Middle frontal gyrus (tissue), 1 donor: ENCODE results near the gene TSPEAR.

Source experiments
- DNase-seq: peaks from one replicate; pipeline ENCODE4 v3.0.0-alpha.2; 2015; ENCODE audit warnings: low spot score; ENCODE audit errors: extremely low spot score

Gene TSPEAR

DNA sequence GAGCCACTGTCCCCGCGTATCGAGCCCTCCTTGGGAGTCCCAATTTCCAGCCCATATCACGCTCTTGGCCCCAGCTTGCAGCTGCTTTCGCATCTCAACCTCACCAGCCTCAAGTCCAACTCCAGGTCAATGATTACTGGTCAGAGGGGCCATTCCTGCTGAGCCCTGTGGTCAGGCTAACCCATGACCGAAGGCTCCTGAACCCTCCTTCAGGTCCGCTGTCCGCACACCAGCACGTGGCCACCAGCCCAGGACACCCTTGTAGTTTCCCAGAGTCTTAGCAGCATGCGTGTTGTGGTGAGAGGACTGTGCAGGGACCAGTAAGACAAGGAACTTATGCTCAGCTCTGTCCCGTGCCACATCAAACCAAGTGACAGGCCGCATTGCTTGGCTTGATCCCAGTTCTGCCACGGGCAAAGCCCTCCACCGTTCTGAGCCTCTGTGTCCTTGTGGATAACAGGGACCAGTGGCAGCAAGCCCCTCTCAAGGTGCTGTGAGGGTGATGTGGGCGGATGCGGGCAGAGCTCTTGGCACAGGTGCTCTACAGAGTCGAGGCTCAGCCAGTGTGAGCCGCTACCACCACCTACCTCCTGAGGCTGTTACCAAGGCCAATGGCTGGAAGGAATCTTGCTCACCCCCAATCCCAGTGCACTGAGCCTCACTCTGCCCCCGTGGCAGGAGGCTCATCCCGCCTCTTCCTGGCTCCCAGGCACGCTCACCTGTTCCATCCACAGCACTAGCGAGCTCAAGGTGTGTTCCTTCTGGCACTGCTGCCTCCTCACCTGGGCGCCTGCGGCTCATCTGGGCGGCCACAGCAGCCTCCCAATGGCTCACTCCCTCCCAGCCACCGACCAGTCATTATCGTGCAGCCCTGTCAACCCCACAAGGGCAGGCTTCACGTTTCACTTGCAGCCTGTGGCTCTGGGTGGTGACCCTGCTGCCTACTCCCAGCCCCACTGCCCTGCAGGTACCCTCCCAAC lies 191.7 kb downstream of the TSPEAR start:
- DNase-seq: no peak

GRCh38 chr21:44518686-44519085 lies 192.7 kb downstream of the TSPEAR start:
- no peak for DNase-seq

- no peak for DNase-seq
Measured at GRCh38 chr21:44517175-44517899, 194.0 kb downstream of the TSPEAR start.

DNA sequence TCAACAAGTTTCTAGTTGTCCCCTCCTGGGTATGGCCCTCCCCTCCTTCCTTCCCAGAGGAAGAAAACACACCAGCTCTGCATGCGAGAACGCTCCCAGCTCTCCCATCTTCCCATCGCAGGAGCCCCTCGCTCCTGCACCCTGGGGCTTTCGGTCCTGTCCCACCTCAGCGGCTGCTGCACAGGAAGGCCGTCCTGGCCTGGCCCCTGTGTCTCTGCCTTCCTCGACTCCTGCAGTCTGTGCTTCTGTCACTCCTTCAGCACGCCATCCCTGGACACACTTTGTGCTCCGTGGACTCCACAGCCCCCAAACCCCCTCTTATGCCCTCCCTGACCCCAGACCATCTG lies 194.6 kb downstream of the TSPEAR start:
- DNase-seq: no peak

- no peak for DNase-seq
Measured at GRCh38 chr21:44516342-44516741, 195.0 kb downstream of the TSPEAR start.

- no peak for DNase-seq
Measured at GRCh38 chr21:44515359-44516165, 195.8 kb downstream of the TSPEAR start.

GRCh38 chr21:44514746-44515358 lies 196.5 kb downstream of the TSPEAR start:
- no peak for DNase-seq

DNA sequence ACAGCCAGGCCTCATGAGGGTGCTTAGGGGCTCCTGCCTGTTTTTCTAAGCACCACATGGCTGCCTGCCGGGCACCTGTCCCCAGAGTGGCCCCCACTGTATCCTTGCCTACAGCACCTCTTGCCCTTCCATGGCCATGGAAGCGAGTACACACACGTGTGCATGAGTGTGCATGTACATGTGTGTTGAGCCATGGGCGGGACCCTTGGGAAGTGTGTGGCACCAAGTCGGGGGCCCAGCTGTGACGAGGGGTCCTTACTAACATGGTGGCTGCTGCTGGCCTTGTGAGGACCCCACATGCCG lies 197.2 kb downstream of the TSPEAR start:
- no peak for DNase-seq

DNA sequence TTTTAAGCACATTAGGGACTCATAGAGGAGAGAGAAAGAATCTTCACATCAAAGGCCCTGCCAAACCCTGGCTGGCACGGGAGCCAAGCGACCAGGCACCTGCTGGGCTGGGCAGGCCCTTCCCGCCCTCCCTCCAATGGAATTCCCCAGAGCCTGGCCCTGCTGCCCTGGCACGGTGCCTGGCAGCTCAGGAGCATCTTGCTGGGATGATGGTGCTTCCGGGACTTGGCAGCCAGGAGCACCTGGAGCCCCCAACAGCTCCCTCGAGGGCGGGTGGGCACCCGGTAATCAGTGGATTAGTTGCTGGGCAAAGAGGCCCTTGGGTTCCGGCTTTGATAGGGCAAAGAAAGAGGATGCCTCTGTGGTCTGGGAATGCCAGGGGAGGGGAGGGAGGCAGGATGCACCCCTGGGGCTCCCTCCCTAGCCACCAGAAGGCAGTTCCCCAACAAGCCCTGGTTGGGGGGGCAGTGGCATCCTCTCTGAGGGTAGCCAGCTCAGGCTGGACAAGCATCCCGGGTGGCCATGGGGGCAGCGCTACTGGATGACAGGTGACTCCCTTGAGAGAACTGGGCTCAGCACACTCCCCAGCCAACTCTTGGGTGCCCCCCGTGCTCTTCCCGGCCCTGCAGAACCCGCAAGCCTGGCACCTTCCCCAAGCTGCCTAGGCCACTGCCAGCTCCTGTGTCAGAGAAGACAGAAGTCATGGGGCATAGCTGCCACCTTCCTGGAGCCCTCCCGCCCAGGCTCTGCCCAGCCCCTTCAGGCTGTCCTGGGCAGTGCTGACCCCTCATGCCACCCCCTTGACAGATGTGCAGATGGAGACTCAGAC lies 197.8 kb downstream of the TSPEAR start:
- DNase-seq: no peak

- no peak for DNase-seq
Measured at GRCh38 chr21:44512496-44513388, 198.6 kb downstream of the TSPEAR start.

DNA sequence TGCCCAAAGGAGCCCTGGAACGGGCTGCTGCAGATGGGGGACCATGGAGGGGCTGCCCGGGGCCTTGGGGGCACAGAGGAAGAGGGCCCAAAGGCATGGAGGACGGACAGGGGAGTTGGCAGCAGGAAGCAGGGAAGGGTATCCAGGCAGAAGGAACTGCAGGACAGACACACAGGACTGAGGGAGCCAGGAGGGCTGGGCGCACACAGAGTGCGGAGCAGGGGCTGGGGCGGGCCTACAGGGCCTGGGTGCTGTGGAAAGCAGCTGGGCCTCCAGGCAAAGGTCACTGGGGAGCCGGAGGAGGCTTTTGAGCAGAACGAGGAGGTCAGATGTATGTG lies 199.5 kb downstream of the TSPEAR start:
- DNase-seq: no peak

- no peak for DNase-seq
Measured at GRCh38 chr21:44511219-44511937, 200.0 kb downstream of the TSPEAR start.

- DNase-seq: no peak
Measured at GRCh38 chr21:44510508-44511218, 200.7 kb downstream of the TSPEAR start.

DNA sequence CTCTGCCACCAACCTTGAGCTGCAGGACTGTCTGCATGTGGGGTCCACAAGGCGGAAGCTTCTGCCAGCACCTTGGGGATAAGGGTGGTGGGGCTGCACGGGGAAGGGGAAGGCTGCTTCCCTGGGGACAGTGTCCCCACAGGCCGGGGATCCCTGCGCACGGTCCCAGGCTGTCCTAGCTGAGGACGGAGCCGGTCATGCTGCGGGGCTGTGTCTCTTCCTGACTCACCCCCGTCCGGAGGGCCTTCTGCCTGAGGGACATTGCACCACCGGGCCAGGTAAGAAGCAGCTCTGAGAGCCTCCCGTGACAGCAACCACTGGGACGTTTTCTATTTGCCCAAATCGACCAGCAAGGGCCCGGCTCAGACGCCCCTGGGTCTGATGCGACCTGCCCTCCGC lies 201.3 kb downstream of the TSPEAR start:
- DNase-seq: no peak

- DNase-seq: no peak
Measured at GRCh38 chr21:44509539-44509938, 201.8 kb downstream of the TSPEAR start.

GRCh38 chr21:44508711-44509445 lies 202.5 kb downstream of the TSPEAR start:
- no peak for DNase-seq

DNA sequence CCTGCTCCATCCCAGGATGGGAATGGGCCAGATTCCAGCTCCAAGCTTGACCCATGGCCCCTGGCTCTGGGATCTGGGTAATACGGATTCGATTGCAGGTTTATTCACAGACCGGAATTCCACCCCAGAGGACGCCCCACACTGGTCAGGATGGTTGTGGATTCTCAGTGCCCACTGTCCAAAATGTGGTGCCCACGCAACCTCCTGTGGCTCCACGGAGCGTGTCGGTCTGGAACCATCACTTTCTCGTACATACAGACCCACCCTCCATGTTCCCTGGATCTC lies 203.0 kb downstream of the TSPEAR start:
- no peak for DNase-seq
